HepG2 (cell line): ENCODE measurements around the gene YIF1B. TPM values are rescaled to one million over a fixed set of nuclear protein-coding genes. Genes with fewer than 3 reads are reported as not detected.

Experiments used
- AHR ChIP-seq: IDR thresholded peaks from 2 replicates; pipeline ENCODE4 v1.6.1; 2018; ENCODE audit warnings: missing genetic modification reagents, missing compliant biosample characterization
- CREB1 ChIP-seq, 2 experiments: fragments of 450-650 bp in 1 of 2; IDR thresholded peaks; 2 replicates each; pipeline ENCODE4 v1.6.1; 2016 to 2017; ENCODE audit warnings: control low read depth in 1 of 2, mild to moderate bottlenecking in 1 of 2, missing compliant biosample characterization in 1 of 2, missing genetic modification characterization in 1 of 2
- ELF4 ChIP-seq: sonication (generic); formaldehyde crosslinking; IDR thresholded peaks from 2 replicates; pipeline ENCODE4 v1.5.0; 2020; ENCODE audit warnings: missing genetic modification reagents, mild to moderate bottlenecking, moderate library complexity, borderline replicate concordance
- HNRNPLL ChIP-seq: fragments of 200-400 bp; formaldehyde crosslinking; IDR thresholded peaks from 2 replicates; pipeline ENCODE4 v1.6.1; 2017; ENCODE audit warnings: mild to moderate bottlenecking, low read depth, low read length; ENCODE audit not compliant: poor library complexity, severe bottlenecking
- NBN ChIP-seq: fragments of 450-650 bp; conservative IDR thresholded peaks from 2 replicates; pipeline ENCODE4 v1.6.1; 2017
- NR1H2 ChIP-seq: sonication (generic); formaldehyde crosslinking; IDR thresholded peaks from 2 replicates; pipeline ENCODE4 v1.8.1; 2022; ENCODE audit warnings: low read depth, missing genetic modification reagents, borderline replicate concordance
- POGZ ChIP-seq: sonication (generic); formaldehyde crosslinking; IDR thresholded peaks from 2 replicates; pipeline ENCODE4 v1.4.0; 2020; ENCODE audit warnings: mild to moderate bottlenecking, missing genetic modification reagents
- RAD21 ChIP-seq: fragments of 450-650 bp; formaldehyde crosslinking; IDR thresholded peaks from 2 replicates; pipeline ENCODE4 v1.5.0; 2020; ENCODE audit warnings: mild to moderate bottlenecking
- RFX1 ChIP-seq: fragments of 450-650 bp; IDR thresholded peaks from 2 replicates; pipeline ENCODE4 v1.6.1; 2017
- RFXAP ChIP-seq: sonication (generic); formaldehyde crosslinking; IDR thresholded peaks from 2 replicates; pipeline ENCODE4 v1.4.0; 2020; ENCODE audit warnings: missing genetic modification reagents, borderline replicate concordance
- SMARCC2 ChIP-seq: fragments of 450-650 bp; IDR thresholded peaks from 2 replicates; pipeline ENCODE4 v1.6.1; 2017; ENCODE audit warnings: antibody characterized with exemption, mild to moderate bottlenecking
- SP1 ChIP-seq, 2 experiments: fragments of 450-650 bp in 1 of 2; sonication (generic) in 1 of 2; formaldehyde crosslinking in 1 of 2; IDR thresholded peaks; 2 replicates each; pipeline versions ENCODE4 v1.4.0 to v1.6.1; 2016 to 2020; ENCODE audit warnings: missing genetic modification reagents in 1 of 2
- ZBTB3 ChIP-seq: sonication (generic); formaldehyde crosslinking; IDR thresholded peaks from 2 replicates; pipeline ENCODE4 v1.4.0; 2020; ENCODE audit warnings: low read depth, mild to moderate bottlenecking, moderate library complexity, missing genetic modification reagents, borderline replicate concordance
- ZFP90 ChIP-seq: sonication (generic); formaldehyde crosslinking; IDR thresholded peaks from 2 replicates; pipeline ENCODE4 v1.8.0; 2022; ENCODE audit warnings: missing genetic modification reagents, mild to moderate bottlenecking, inconsistent platforms, borderline replicate concordance
- ZNF282 ChIP-seq: fragments of 450-650 bp; IDR thresholded peaks from 2 replicates; pipeline ENCODE4 v1.6.1; 2018; ENCODE audit not compliant: partially characterized antibody
- ZNF550 ChIP-seq: sonication (generic); formaldehyde crosslinking; IDR thresholded peaks from 2 replicates; pipeline ENCODE4 v1.4.0; 2020; ENCODE audit warnings: mild to moderate bottlenecking, missing genetic modification reagents, borderline replicate concordance
- ZNF558 ChIP-seq: sonication (generic); formaldehyde crosslinking; IDR thresholded peaks from 2 replicates; pipeline ENCODE4 v1.9.0; 2022; ENCODE audit warnings: mild to moderate bottlenecking, missing genetic modification reagents, borderline replicate concordance
- ZNF572 ChIP-seq: sonication (generic); formaldehyde crosslinking; IDR thresholded peaks from 2 replicates; pipeline ENCODE4 v1.5.1; 2020; ENCODE audit warnings: mild to moderate bottlenecking, missing genetic modification reagents
- ZNF761 ChIP-seq: sonication (generic); formaldehyde crosslinking; conservative IDR thresholded peaks from 2 replicates; pipeline ENCODE4 v1.4.0; 2020; ENCODE audit warnings: mild to moderate bottlenecking, missing genetic modification reagents
- polyA plus RNA-seq, 8 experiments: library from polyadenylated mRNA; depleted of rRNA in 3 of 8; stranded (reverse) in 7 of 8; unstranded in 1 of 8; fragments of >200 nt; fragmentation: Illumina TruSeq in 4 of 8; extraction: Trizol in 4 of 8; gene quantifications; 2 replicates each; pipeline versions ENCODE4 v1.2.1 to v1.2.3, GENCODE V29; 2011 to 2016; ENCODE audit warnings: low read depth in 4 of 8, missing spikeins in 1 of 8, mixed read lengths in 1 of 8; ENCODE audit not compliant: insufficient read depth in 1 of 8
- total RNA-seq, 5 experiments: library from RNA; depleted of rRNA; stranded (reverse); fragments of >200 nt; fragmentation: Illumina TruSeq; extraction: Trizol; gene quantifications; 2 replicates each; pipeline ENCODE4 v1.2.3, GENCODE V29; 2016; ENCODE audit warnings: low read depth in 1 of 5
- TF ChIP-seq, protein P1 (sequence below): sonication (generic); formaldehyde crosslinking; IDR thresholded peaks from 2 replicates; pipeline ENCODE4 v1.9.0; 2021; ENCODE audit warnings: missing genetic modification reagents, mild to moderate bottlenecking, borderline replicate concordance
- TF ChIP-seq, protein P2 (sequence below): sonication (generic); formaldehyde crosslinking; IDR thresholded peaks from 2 replicates; pipeline ENCODE4 v1.9.0; 2021; ENCODE audit warnings: missing genetic modification reagents, borderline replicate concordance
- TF ChIP-seq, protein P3 (sequence below): sonication (generic); formaldehyde crosslinking; conservative IDR thresholded peaks from 2 replicates; pipeline ENCODE4 v1.8.0; 2022; ENCODE audit warnings: low read depth, missing genetic modification reagents

YIF1B gene
- total and polyA plus RNA-seq, 2 of the 13 experiments (the other 11 are each of a cell fraction or from before 2014, with no cell fraction given), result 41.4 to 85.2 TPM

DNA sequence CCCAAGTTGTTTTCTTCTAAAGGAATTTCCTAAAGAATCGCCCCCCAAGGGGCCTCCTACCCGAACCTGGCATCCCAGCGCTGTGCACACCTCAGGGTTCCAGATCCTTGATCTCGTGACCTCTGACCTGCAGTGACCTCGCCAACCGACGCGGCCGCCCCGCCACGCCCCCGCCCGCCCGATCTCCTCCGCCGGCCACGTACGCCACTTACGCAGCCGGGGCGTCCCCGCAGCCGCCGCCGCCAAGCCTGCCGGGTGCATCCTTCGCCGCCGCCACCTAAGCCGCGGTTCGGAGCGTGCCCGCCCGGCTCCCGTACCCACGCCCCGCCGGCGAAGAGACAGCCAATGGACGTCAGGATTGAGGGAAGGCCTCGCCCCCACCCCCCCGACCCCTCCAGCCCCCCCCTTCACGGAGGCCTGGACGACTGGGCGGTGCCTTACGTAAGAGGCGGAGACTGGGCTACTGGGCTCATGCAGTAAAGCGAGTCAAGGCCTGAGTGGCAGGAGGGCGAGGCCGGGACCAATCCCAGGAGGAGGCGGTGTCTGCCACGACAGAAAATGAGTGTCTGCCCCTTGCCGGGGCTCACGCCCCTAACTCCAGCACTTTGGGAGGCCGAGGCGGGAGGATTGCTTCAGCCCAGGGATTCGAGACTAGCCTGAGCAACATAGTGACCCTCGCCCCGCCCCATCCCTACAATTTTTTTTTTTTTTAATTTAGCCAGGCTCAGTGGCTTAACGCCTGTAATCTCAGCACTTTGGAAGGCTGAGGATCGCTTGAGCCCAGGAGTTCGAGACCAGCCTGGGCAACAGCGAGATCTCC, at the start of gene YIF1B (continued):
- TF ChIP-seq HNRNPLL, result peak; percentile 100
- TF ChIP-seq, protein P1, sequence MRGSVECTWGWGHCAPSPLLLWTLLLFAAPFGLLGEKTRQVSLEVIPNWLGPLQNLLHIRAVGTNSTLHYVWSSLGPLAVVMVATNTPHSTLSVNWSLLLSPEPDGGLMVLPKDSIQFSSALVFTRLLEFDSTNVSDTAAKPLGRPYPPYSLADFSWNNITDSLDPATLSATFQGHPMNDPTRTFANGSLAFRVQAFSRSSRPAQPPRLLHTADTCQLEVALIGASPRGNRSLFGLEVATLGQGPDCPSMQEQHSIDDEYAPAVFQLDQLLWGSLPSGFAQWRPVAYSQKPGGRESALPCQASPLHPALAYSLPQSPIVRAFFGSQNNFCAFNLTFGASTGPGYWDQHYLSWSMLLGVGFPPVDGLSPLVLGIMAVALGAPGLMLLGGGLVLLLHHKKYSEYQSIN (CRISPR knock-in tag), result no peak
- no peak for TF ChIP-seq ZNF558 (CRISPR knock-in tag)
- no peak for TF ChIP-seq RFXAP
- TF ChIP-seq, protein P2, sequence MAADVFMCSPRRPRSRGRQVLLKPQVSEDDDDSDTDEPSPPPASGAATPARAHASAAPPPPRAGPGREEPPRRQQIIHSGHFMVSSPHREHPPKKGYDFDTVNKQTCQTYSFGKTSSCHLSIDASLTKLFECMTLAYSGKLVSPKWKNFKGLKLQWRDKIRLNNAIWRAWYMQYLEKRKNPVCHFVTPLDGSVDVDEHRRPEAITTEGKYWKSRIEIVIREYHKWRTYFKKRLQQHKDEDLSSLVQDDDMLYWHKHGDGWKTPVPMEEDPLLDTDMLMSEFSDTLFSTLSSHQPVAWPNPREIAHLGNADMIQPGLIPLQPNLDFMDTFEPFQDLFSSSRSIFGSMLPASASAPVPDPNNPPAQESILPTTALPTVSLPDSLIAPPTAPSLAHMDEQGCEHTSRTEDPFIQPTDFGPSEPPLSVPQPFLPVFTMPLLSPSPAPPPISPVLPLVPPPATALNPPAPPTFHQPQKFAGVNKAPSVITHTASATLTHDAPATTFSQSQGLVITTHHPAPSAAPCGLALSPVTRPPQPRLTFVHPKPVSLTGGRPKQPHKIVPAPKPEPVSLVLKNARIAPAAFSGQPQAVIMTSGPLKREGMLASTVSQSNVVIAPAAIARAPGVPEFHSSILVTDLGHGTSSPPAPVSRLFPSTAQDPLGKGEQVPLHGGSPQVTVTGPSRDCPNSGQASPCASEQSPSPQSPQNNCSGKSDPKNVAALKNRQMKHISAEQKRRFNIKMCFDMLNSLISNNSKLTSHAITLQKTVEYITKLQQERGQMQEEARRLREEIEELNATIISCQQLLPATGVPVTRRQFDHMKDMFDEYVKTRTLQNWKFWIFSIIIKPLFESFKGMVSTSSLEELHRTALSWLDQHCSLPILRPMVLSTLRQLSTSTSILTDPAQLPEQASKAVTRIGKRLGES (CRISPR knock-in tag), result no peak
- TF ChIP-seq CREB1 (IDR thresholded peaks at IDR 0.05), result 0 out of 2 replicates have a peak, but pooled peaks have one; percentile 1
- no peak for TF ChIP-seq CREB1 (CRISPR knock-in tag; IDR thresholded peaks at IDR 0.05)
- TF ChIP-seq ELF4 (CRISPR knock-in tag), result no peak
- no peak for TF ChIP-seq RFX1
- no peak for TF ChIP-seq SP1 (IDR thresholded peaks at IDR 0.05)
- peak; percentile 71 for TF ChIP-seq SP1 (CRISPR knock-in tag; IDR thresholded peaks at IDR 0.05)
- TF ChIP-seq ZNF572 (CRISPR knock-in tag), result no peak
- no peak for TF ChIP-seq ZNF282
- TF ChIP-seq NR1H2 (CRISPR knock-in tag), result no peak
- TF ChIP-seq ZBTB3 (CRISPR knock-in tag), result no peak
- no peak for TF ChIP-seq ZNF550 (CRISPR knock-in tag)
- no peak for TF ChIP-seq ZFP90
- no peak for TF ChIP-seq RAD21 (CRISPR knock-in tag)
- TF ChIP-seq ZNF761 (CRISPR knock-in tag), result no peak
- TF ChIP-seq SMARCC2, result no peak
- peak; percentile 67; the same call in 1 of the 2 replicates for TF ChIP-seq POGZ (CRISPR knock-in tag)
- TF ChIP-seq NBN, result no peak
- TF ChIP-seq, protein P3, sequence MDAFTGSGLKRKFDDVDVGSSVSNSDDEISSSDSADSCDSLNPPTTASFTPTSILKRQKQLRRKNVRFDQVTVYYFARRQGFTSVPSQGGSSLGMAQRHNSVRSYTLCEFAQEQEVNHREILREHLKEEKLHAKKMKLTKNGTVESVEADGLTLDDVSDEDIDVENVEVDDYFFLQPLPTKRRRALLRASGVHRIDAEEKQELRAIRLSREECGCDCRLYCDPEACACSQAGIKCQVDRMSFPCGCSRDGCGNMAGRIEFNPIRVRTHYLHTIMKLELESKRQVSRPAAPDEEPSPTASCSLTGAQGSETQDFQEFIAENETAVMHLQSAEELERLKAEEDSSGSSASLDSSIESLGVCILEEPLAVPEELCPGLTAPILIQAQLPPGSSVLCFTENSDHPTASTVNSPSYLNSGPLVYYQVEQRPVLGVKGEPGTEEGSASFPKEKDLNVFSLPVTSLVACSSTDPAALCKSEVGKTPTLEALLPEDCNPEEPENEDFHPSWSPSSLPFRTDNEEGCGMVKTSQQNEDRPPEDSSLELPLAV (CRISPR knock-in tag), result no peak
- no peak for TF ChIP-seq AHR (CRISPR knock-in tag)
